GM12878 (cell line): Measurements from ENCODE around the gene AMOTL1.
A peak's percentile ranks its signal among the peaks of the same experiment; 100 is the strongest.

ENCODE experiments used
- CHD2 ChIP-seq: IDR thresholded peaks from 2 replicates; pipeline ENCODE4 v1.6.1; 2011; ENCODE audit warnings: low read depth, low read length, improper control_type of control experiment, borderline replicate concordance
- EGR1 ChIP-seq, 2 experiments: IDR thresholded peaks; 1 replicate in 1 of 2; 2 replicates in 1 of 2; pipeline ENCODE4 v1.6.1; 2011 to 2012; ENCODE audit warnings: low read depth in 2 of 2, low read length in 2 of 2, borderline replicate concordance in 1 of 2, mild to moderate bottlenecking in 1 of 2, moderate library complexity in 1 of 2
- EZH2 ChIP-seq: IDR thresholded peaks from 2 replicates; pipeline ENCODE4 v1.6.1; 2012; ENCODE audit warnings: low read depth, mild to moderate bottlenecking, control low read depth, inconsistent platforms, low read length, borderline replicate concordance; ENCODE audit not compliant: control insufficient read depth
- NFYB ChIP-seq: IDR thresholded peaks from 2 replicates; pipeline ENCODE4 v1.6.1; 2011; ENCODE audit warnings: low read depth, mild to moderate bottlenecking, low read length, improper control_type of control experiment, moderate library complexity; ENCODE audit not compliant: insufficient read depth
- NR2C2 ChIP-seq: IDR thresholded peaks from 2 replicates; pipeline ENCODE4 v1.6.1; 2011; ENCODE audit warnings: borderline replicate concordance, low read depth; ENCODE audit not compliant: control insufficient read depth, insufficient read length
- RCOR1 ChIP-seq: conservative IDR thresholded peaks from 2 replicates; pipeline ENCODE4 v1.6.1; 2012; ENCODE audit warnings: low read depth, low read length, improper control_type of control experiment
- SMC3 ChIP-seq: IDR thresholded peaks from 2 replicates; pipeline ENCODE4 v1.6.1; 2011; ENCODE audit warnings: low read length, improper control_type of control experiment, borderline replicate concordance
- TARDBP ChIP-seq: IDR thresholded peaks from 2 replicates; pipeline ENCODE4 v1.6.1; 2016; ENCODE audit warnings: borderline replicate concordance
- TF ChIP-seq, protein P1 (sequence below): fragments of 450-650 bp; formaldehyde crosslinking; IDR thresholded peaks from 2 replicates; pipeline ENCODE4 v1.4.0; 2020; ENCODE audit warnings: mild to moderate bottlenecking, moderate library complexity
- TF ChIP-seq, protein P2 (sequence below), 3 experiments: IDR thresholded peaks in 2 of 3; conservative IDR thresholded peaks in 1 of 3; 2 replicates each; pipeline ENCODE4 v1.5.1; 2011; ENCODE audit warnings: low read depth in 3 of 3, low read length in 3 of 3, mild to moderate bottlenecking in 3 of 3, control low read depth in 2 of 3, moderate library complexity in 2 of 3, inconsistent platforms in 1 of 3, mixed read lengths in 1 of 3; ENCODE audit not compliant: control insufficient read depth in 2 of 3, insufficient read depth in 1 of 3; ENCODE audit errors: extremely low read depth in 1 of 3

DNA sequence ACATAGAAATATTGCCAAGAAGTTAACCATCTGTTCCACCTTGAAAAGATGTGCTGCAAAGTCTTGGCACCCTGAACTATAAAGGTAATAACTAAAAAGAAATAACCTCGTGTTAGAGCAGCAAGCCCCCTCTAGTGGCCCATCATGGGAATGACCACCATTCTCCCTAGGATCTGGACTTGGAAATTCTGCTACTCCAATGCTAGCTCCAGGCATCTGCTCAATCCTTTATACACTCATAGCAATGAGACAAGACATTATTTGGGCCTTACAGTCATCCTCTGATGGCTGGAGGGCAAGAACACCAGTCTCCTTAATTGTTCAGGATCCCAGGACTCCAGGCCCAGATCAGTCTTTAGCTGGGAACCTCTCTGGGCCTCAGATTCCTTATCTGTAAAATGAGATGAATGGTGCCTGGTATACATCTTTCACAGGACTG lies 129.2 kb downstream of the AMOTL1 start:
- TF ChIP-seq CHD2 (no peak), TARDBP (no peak), EGR1 (IDR thresholded peaks at IDR 0.05; ENCODE audit: borderline replicate concordance in 1 of 2, low read depth in 2 of 2, low read length in 2 of 2) (no peak), RCOR1 (no peak), SMC3 (peak; percentile 71), NFYB (no peak), NR2C2 (no peak), EZH2 (no peak)
- TF ChIP-seq, protein P1, sequence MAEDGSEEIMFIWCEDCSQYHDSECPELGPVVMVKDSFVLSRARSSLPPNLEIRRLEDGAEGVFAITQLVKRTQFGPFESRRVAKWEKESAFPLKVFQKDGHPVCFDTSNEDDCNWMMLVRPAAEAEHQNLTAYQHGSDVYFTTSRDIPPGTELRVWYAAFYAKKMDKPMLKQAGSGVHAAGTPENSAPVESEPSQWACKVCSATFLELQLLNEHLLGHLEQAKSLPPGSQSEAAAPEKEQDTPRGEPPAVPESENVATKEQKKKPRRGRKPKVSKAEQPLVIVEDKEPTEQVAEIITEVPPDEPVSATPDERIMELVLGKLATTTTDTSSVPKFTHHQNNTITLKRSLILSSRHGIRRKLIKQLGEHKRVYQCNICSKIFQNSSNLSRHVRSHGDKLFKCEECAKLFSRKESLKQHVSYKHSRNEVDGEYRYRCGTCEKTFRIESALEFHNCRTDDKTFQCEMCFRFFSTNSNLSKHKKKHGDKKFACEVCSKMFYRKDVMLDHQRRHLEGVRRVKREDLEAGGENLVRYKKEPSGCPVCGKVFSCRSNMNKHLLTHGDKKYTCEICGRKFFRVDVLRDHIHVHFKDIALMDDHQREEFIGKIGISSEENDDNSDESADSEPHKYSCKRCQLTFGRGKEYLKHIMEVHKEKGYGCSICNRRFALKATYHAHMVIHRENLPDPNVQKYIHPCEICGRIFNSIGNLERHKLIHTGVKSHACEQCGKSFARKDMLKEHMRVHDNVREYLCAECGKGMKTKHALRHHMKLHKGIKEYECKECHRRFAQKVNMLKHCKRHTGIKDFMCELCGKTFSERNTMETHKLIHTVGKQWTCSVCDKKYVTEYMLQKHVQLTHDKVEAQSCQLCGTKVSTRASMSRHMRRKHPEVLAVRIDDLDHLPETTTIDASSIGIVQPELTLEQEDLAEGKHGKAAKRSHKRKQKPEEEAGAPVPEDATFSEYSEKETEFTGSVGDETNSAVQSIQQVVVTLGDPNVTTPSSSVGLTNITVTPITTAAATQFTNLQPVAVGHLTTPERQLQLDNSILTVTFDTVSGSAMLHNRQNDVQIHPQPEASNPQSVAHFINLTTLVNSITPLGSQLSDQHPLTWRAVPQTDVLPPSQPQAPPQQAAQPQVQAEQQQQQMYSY (CRISPR knock-in tag): no peak
- TF ChIP-seq, protein P2, sequence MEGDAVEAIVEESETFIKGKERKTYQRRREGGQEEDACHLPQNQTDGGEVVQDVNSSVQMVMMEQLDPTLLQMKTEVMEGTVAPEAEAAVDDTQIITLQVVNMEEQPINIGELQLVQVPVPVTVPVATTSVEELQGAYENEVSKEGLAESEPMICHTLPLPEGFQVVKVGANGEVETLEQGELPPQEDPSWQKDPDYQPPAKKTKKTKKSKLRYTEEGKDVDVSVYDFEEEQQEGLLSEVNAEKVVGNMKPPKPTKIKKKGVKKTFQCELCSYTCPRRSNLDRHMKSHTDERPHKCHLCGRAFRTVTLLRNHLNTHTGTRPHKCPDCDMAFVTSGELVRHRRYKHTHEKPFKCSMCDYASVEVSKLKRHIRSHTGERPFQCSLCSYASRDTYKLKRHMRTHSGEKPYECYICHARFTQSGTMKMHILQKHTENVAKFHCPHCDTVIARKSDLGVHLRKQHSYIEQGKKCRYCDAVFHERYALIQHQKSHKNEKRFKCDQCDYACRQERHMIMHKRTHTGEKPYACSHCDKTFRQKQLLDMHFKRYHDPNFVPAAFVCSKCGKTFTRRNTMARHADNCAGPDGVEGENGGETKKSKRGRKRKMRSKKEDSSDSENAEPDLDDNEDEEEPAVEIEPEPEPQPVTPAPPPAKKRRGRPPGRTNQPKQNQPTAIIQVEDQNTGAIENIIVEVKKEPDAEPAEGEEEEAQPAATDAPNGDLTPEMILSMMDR (IDR thresholded peaks at IDR 0.05 in 2 of 3, conservative IDR thresholded peaks at IDR 0.05 in 1 of 3; ENCODE audit: control insufficient read depth in 2 of 3, extremely low read depth in 1 of 3, insufficient read depth in 1 of 3, low read depth in 3 of 3, low read length in 3 of 3): peak; percentile 81 to 89 (median 88)
